ENCODE results near the gene TRAPPC2L.

DNA sequence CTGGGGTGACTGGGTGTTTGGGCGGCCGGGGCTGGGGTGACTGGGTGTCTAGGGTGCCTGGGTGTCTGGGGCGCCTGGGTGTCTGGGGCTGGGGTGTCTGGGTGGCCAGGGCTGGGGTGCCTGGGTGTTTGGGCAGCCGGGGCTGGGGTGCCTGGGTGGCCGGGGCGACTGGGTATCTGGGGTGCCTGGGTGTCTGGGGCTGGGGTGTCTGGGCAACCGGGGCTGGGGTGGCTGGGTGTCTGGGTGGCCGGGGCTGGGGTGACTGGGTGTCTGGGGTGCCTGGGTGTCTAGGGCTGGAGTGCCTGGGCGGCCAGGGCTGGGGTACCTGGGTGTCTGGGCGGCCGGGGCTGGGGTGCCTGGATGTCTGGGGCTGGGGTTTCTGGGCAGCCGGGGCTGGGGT lies 31.8 kb upstream of the TRAPPC2L start:
- TF ChIP-seq, protein P1, sequence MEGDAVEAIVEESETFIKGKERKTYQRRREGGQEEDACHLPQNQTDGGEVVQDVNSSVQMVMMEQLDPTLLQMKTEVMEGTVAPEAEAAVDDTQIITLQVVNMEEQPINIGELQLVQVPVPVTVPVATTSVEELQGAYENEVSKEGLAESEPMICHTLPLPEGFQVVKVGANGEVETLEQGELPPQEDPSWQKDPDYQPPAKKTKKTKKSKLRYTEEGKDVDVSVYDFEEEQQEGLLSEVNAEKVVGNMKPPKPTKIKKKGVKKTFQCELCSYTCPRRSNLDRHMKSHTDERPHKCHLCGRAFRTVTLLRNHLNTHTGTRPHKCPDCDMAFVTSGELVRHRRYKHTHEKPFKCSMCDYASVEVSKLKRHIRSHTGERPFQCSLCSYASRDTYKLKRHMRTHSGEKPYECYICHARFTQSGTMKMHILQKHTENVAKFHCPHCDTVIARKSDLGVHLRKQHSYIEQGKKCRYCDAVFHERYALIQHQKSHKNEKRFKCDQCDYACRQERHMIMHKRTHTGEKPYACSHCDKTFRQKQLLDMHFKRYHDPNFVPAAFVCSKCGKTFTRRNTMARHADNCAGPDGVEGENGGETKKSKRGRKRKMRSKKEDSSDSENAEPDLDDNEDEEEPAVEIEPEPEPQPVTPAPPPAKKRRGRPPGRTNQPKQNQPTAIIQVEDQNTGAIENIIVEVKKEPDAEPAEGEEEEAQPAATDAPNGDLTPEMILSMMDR (IDR thresholded peaks at IDR 0.05), result no peak
- no peak for TF ChIP-seq POLR2A (IDR thresholded peaks at IDR 0.05)
- no peak for TF ChIP-seq EP300 (IDR thresholded peaks at IDR 0.05)

All from upper lobe of left lung (tissue), 4 donors.